Psoas muscle (tissue), 8 donors: ENCODE data around the gene PPIC. TPM values are rescaled to one million over a fixed set of nuclear protein-coding genes. Genes with fewer than 3 reads are reported as not detected.

Experiments used
- ATAC-seq, 4 donors: fragments of 200-7000 bp; cut with Tn5 transposase; one replicate each; pipeline ENCODE4 v1.9.1; 2020; ENCODE audit warnings: moderate library complexity in 3 of 4, mild to moderate bottlenecking in 2 of 4
- DNase-seq, 2 donors: peaks; one replicate each; pipeline ENCODE4 v3.0.0-alpha.2; 2020
- H3K27ac ChIP-seq: fragments of 200-600 bp; one replicate; pipeline ENCODE4 v1.8.0; 2022
- H3K27me3 ChIP-seq, 3 donors: fragments of 200-600 bp in 1 of 3; one replicate each; pipeline versions ENCODE4 v1.6.1 to v1.8.0; 2013 to 2022; ENCODE audit warnings: low read length in 2 of 3, mild to moderate bottlenecking in 2 of 3, moderate library complexity in 1 of 3; ENCODE audit not compliant: insufficient read depth in 3 of 3
- H3K36me3 ChIP-seq, 2 donors: fragments of 200-600 bp in 1 of 2; one replicate each; pipeline versions ENCODE4 v1.6.1 to v1.8.0; 2013 to 2022; ENCODE audit warnings: low read depth in 1 of 2, mild to moderate bottlenecking in 1 of 2, moderate library complexity in 1 of 2; ENCODE audit not compliant: insufficient read depth in 1 of 2
- H3K4me1 ChIP-seq: fragments of 200-600 bp; one replicate; pipeline ENCODE4 v1.8.0; 2022
- H3K4me3 ChIP-seq: fragments of 200-600 bp; one replicate; pipeline ENCODE4 v1.8.0; 2022; ENCODE audit warnings: mild to moderate bottlenecking
- H3K9me3 ChIP-seq: fragments of 200-600 bp; one replicate; pipeline ENCODE4 v1.8.0; 2022
- CTCF ChIP-seq: fragments of 200-600 bp; IDR thresholded peaks from one replicate; pipeline ENCODE4 v1.8.0; 2022; ENCODE audit warnings: antibody characterized with exemption
- WGBS, 3 donors: extraction: QIAGEN DNeasy Blood & Tissue Kit; methylation state at CpG; one replicate each; pipeline versions ENCODE4 v1.1.6 to v1.1.7; 2013; 5-methylcytosine and 5-hydroxymethylcytosine counted together
- intact Hi-C, 2 donors: fragments of 100-400 bp; cut with DNase I; formaldehyde crosslinking; loops; one replicate each; pipeline versions ENCODE4 v1.11.0 to v1.14.2; 2022
- polyA plus RNA-seq, 3 donors: library from polyadenylated mRNA; stranded (reverse); fragments of 200-250 nt; gene quantifications; one replicate each; pipeline ENCODE4 v1.2.3, GENCODE V29; 2013
- total RNA-seq, 4 donors: library from RNA; stranded (reverse); fragmentation: NEBNext Ultra II Directional in 2 of 4; extraction: Animal tissue kit (Norgen Biotek cat#: 25700) in 2 of 4; gene quantifications; one replicate each; pipeline versions ENCODE4 v1.2.1 to v1.2.4, GENCODE V29; 2021 to 2023
- donor health status: healthy with polysubstance abuse.
- donor health status: DM: no; HTN: no; CAD: no; lungs with moderate emphysema.
- donor health status: Bipolar disorder and iron deficiency.
- donor health status: healthy.
- donor health status: DM: yes; HTN: yes; CAD: no.
- donor health status: DM: no; HTN: no; CAD: no.
- donor health status: DM: no; HTN: no; CAD: no.
- donor health status: DM: yes; HTN: yes; CAD: no.

PPIC gene
- total and polyA plus RNA-seq, 7 donors: 13.7 to 36.5 (median 23.7) TPM

DNA sequence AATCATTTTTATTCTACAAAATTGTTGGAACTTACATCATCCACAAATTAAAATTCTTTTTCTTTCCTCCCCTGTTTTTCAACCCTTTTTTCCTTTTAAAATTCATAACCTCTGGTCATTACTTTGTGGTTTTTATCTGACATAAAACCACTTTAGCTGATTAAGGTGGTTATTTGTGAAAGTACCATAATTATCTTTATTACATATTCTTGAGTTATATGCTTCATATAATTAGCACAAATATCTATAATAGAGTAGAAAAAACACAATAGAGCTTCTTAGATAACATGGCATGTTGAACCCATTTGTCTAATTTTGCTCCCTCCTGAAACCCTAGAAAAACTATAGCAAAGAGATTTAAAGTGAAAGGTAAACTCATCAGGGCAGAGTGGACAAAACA lies 22.9 kb upstream of the PPIC start:
- intact Hi-C loops: no loop called here

DNA sequence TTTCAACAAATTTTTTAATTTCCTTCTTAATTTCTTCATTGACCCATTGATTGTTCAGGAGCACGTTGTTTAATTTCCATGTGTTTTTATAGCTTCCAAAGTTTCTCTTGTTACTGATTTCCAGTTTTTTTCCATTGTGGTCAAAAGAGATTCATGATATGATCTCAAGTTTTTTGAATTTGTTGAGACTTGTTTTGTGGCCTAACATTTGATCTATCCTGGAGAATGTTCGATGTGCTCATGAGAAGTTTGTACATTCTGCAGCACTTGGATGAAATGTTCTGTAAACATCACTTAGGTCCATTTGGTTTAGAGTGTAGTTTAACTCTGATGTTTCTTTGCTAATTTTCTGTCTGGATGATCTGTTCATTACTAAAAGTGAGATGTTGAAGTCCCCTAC lies 14.7 kb upstream of the PPIC start:
- H3K27me3 ChIP-seq: no peaks in the 10 kb centered on the region
- TF ChIP-seq CTCF: no peak
- no peaks in the 10 kb centered on the region for H3K9me3 ChIP-seq
- DNase-seq: no peak
- no peaks in the 10 kb centered on the region for H3K36me3 ChIP-seq
- no peak for ATAC-seq
- intact Hi-C loops: no loop called here
- no peak overlapping the region for H3K4me3 ChIP-seq
- no peaks in the 10 kb centered on the region for H3K4me1 ChIP-seq
- 86 to 91% (median 87%) methylated on average over 2 of the region's 2 CpGs for WGBS, 3 donors
- H3K27ac ChIP-seq: no peak overlapping the region

More for the DNA sequence above, 22.9 kb upstream of the PPIC start:
- H3K4me3 ChIP-seq: no peak overlapping the region
- TF ChIP-seq CTCF: no peak
- H3K27ac ChIP-seq: no peak overlapping the region
- H3K9me3 ChIP-seq: no peaks in the 10 kb centered on the region
- no peaks in the 10 kb centered on the region for H3K36me3 ChIP-seq
- no peaks in the 10 kb centered on the region for H3K27me3 ChIP-seq
- ATAC-seq (no peak), DNase-seq (no peak)
- H3K4me1 ChIP-seq: no peaks in the 10 kb centered on the region

DNA sequence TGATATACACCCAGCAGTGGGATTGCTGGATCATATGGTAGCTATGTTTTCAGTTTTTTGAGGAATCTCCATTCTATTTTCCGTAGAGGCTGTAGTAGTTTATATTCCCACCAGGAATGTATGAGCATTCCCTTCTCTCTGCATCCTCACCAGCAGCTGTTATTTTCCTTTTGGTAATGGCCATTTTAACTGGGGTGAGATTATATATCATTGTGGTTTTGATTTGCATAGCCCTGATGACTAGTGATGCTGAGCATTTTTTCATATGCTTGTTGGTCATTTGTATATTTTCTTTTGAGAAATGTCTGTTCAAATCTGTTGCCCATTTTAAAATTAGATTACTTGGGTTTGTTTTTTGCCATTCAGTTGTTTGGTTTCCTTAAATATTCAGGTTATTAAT lies 11.2 kb upstream of the PPIC start:
- H3K4me3 ChIP-seq: no peak overlapping the region
- no peaks in the 10 kb centered on the region for H3K27me3 ChIP-seq
- no peaks in the 10 kb centered on the region for H3K4me1 ChIP-seq
- DNase-seq (no peak), ATAC-seq (no peak)
- no peak for TF ChIP-seq CTCF
- H3K9me3 ChIP-seq: no peaks in the 10 kb centered on the region
- intact Hi-C loops: no loop called here
- H3K36me3 ChIP-seq: no peaks in the 10 kb centered on the region
- H3K27ac ChIP-seq: no peak overlapping the region
- 61 to 73% (median 63%) methylated on average over 1 of the region's 1 CpG for WGBS, 3 donors

DNA sequence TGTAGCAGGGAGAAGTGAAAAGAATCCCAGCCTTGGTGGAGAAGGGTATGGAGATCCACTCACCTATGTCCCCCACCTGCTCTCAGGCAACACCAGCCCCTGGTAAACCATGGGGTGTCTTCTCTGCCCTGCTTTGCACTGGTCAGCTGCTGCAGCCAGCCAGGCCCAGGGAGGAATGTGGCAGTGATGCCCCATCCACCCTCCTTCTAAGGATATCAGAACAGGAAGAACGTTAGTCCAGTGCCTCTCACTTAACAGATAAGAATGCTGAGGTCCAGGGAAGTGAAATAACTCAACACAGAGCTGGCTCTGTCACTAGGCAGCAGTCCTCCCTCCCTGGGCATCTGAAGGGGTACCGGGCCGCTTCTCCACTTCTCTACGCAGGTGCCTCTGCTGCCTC lies 9.7 kb upstream of the PPIC start:
- TF ChIP-seq CTCF: no peak
- no peak for ATAC-seq

GRCh38 chr5:123044926-123045617 lies 8.5 kb upstream of the PPIC start:
- H3K27me3 ChIP-seq: no peaks in the 10 kb centered on the region
- H3K27ac ChIP-seq: no peak overlapping the region
- H3K9me3 ChIP-seq: no peaks in the 10 kb centered on the region
- WGBS, 3 donors: 83 to 87% (median 86%) methylated on average over 7 of the region's 7 CpGs
- no peak for TF ChIP-seq CTCF
- no peaks in the 10 kb centered on the region for H3K4me1 ChIP-seq
- no peak overlapping the region for H3K4me3 ChIP-seq
- H3K36me3 ChIP-seq: no peaks in the 10 kb centered on the region
- DNase-seq (no peak), ATAC-seq (no peak)
- intact Hi-C loops: no loop called here

More for the DNA sequence above, 9.7 kb upstream of the PPIC start:
- WGBS, 3 donors: 70 to 75% (median 74%) methylated on average over 4 of the region's 4 CpGs
- Histone ChIP-seq H3K4me3 (no peak overlapping the region), H3K36me3 (no peaks in the 10 kb centered on the region), H3K27ac (no peak overlapping the region), H3K9me3 (no peaks in the 10 kb centered on the region), H3K4me1 (no peaks in the 10 kb centered on the region), H3K27me3 (no peaks in the 10 kb centered on the region)
- no peak for DNase-seq
- intact Hi-C loops: no loop called here
